CD4-positive, CD25-positive, alpha-beta regulatory T cell (primary cell): ENCODE results near the gene MYO7A. TPM values are rescaled to one million over a fixed set of nuclear protein-coding genes. Genes with fewer than 3 reads are reported as not detected.
A peak's percentile ranks its signal among the peaks of the same experiment; 100 is the strongest.

Experiments used
- ATAC-seq, 2 donors: fragments of 150-1000 bp; cut with Tn5 transposase; one replicate each; pipeline ENCODE4 v1.10.0; 2021; ENCODE audit warnings: low read depth in 2 of 2, moderate number of reproducible peaks in 2 of 2, moderate library complexity in 1 of 2
- DNase-seq, 3 donors: peaks; one replicate each; pipeline versions ENCODE4 v3.0.0 to v3.0.0-alpha.2; 2012 to 2022; ENCODE audit warnings: mixed read lengths in 1 of 3
- H3K27ac ChIP-seq: one replicate; pipeline ENCODE4 v1.7.0; 2013; ENCODE audit warnings: mild to moderate bottlenecking, low read length; ENCODE audit not compliant: insufficient read depth, poor library complexity, severe bottlenecking
- H3K27me3 ChIP-seq: one replicate; pipeline ENCODE4 v1.7.0; 2013; ENCODE audit warnings: low read length; ENCODE audit not compliant: control insufficient read depth, insufficient read depth
- H3K36me3 ChIP-seq: one replicate; pipeline ENCODE4 v1.7.0; 2013; ENCODE audit warnings: mild to moderate bottlenecking, low read length, moderate library complexity; ENCODE audit not compliant: control insufficient read depth, insufficient read depth
- H3K4me1 ChIP-seq: 2 replicates; pipeline ENCODE4 v1.7.0; 2013; ENCODE audit warnings: mild to moderate bottlenecking, low read length; ENCODE audit not compliant: insufficient read depth, control insufficient read depth, poor library complexity, severe bottlenecking
- H3K4me3 ChIP-seq: one replicate; pipeline ENCODE4 v1.7.0; 2013; ENCODE audit warnings: low read depth, mild to moderate bottlenecking, low read length, moderate library complexity
- H3K9me3 ChIP-seq, 2 experiments: 1 replicate in 1 of 2; 2 replicates in 1 of 2; pipeline ENCODE4 v1.7.0; 2013; ENCODE audit warnings: low read length in 2 of 2, mild to moderate bottlenecking in 1 of 2, moderate library complexity in 1 of 2; ENCODE audit not compliant: control insufficient read depth in 2 of 2
- H3K27ac Mint-ChIP-seq, 3 donors: one replicate each; pipeline ENCODE4 v1.8.0; 2020 to 2022; ENCODE audit warnings: mild to moderate bottlenecking in 3 of 3, mixed read lengths in 3 of 3, moderate library complexity in 2 of 3
- H3K27me3 Mint-ChIP-seq: one replicate; pipeline ENCODE4 v1.8.0; 2022; ENCODE audit warnings: mild to moderate bottlenecking, mixed read lengths
- H3K36me3 Mint-ChIP-seq: one replicate; pipeline ENCODE4 v1.8.0; 2020; ENCODE audit warnings: mixed read lengths
- H3K4me1 Mint-ChIP-seq, 4 donors: one replicate each; pipeline ENCODE4 v1.8.0; 2020 to 2022; ENCODE audit warnings: mixed read lengths in 4 of 4, mild to moderate bottlenecking in 1 of 4
- H3K4me3 Mint-ChIP-seq, 4 donors: one replicate each; pipeline ENCODE4 v1.8.0; 2020 to 2022; ENCODE audit warnings: mild to moderate bottlenecking in 4 of 4, mixed read lengths in 4 of 4, moderate library complexity in 3 of 4
- H3K9me3 Mint-ChIP-seq, 7 donors: one replicate each; pipeline ENCODE4 v1.8.0; 2020 to 2022; ENCODE audit warnings: mixed read lengths in 7 of 7, mild to moderate bottlenecking in 3 of 7, moderate library complexity in 2 of 7
- polyA plus RNA-seq, 4 donors: library from polyadenylated mRNA; unstranded; fragments of 300-500 nt; fragmentation: Illumina TruSeq; gene quantifications; one replicate each; pipeline ENCODE4 v1.2.3, GENCODE V29; 2021
- total RNA-seq: library from RNA; stranded (reverse); gene quantifications from one replicate; pipeline ENCODE4 v1.2.3, GENCODE V29; 2022

Gene MYO7A
- total and polyA plus RNA-seq, 5 donors from 2014 or later, result 0.12 to 0.84 (median 0.18) TPM; not detected in 1

GRCh38 chr11:77142091-77142975, 14.3 kb downstream of the MYO7A start:
- no peaks in the 10 kb centered on the region for H3K36me3 Mint-ChIP-seq
- peaks cover 6% of the 10 kb centered on the region for H3K4me1 ChIP-seq
- peak in 1 of 3 donors; percentile 20 for DNase-seq
- no peaks in the 10 kb centered on the region for H3K9me3 ChIP-seq
- no peak overlapping the region for H3K27ac ChIP-seq
- H3K4me1 Mint-ChIP-seq, result peaks cover 4 to 18% (median 7%) of the 10 kb centered on the region in 4 donors
- no peak overlapping the region for H3K4me3 Mint-ChIP-seq
- H3K9me3 Mint-ChIP-seq, result no peaks in the 10 kb centered on the region
- peak; percentile 27 to 56 for ATAC-seq
- no peak overlapping the region for H3K4me3 ChIP-seq
- H3K27me3 ChIP-seq, result no peaks in the 10 kb centered on the region
- H3K36me3 ChIP-seq, result no peaks in the 10 kb centered on the region
- peak overlapping the region in 1 of 3 donors; percentile 8 for H3K27ac Mint-ChIP-seq
- H3K27me3 Mint-ChIP-seq, result peaks cover 8% of the 10 kb centered on the region

- Mint-ChIP-seq H3K27ac (peak overlapping the region; percentile 2 to 74 (median 54)), H3K4me1 (peaks cover 6 to 28% (median 11%) of the 10 kb centered on the region in 4 donors), H3K4me3 (no peak overlapping the region), H3K27me3 (peaks cover 8% of the 10 kb centered on the region), H3K9me3 (no peaks in the 10 kb centered on the region), H3K36me3 (no peaks in the 10 kb centered on the region)
- no peak overlapping the region for H3K27ac ChIP-seq
- no peak overlapping the region for H3K4me3 ChIP-seq
- H3K36me3 ChIP-seq, result no peaks in the 10 kb centered on the region
- no peak for ATAC-seq
- no peaks in the 10 kb centered on the region for H3K9me3 ChIP-seq
- peaks cover 12% of the 10 kb centered on the region for H3K4me1 ChIP-seq
- DNase-seq, result no peak
- no peaks in the 10 kb centered on the region for H3K27me3 ChIP-seq
Measured at GRCh38 chr11:77143405-77144020, 15.5 kb downstream of the MYO7A start.

DNA sequence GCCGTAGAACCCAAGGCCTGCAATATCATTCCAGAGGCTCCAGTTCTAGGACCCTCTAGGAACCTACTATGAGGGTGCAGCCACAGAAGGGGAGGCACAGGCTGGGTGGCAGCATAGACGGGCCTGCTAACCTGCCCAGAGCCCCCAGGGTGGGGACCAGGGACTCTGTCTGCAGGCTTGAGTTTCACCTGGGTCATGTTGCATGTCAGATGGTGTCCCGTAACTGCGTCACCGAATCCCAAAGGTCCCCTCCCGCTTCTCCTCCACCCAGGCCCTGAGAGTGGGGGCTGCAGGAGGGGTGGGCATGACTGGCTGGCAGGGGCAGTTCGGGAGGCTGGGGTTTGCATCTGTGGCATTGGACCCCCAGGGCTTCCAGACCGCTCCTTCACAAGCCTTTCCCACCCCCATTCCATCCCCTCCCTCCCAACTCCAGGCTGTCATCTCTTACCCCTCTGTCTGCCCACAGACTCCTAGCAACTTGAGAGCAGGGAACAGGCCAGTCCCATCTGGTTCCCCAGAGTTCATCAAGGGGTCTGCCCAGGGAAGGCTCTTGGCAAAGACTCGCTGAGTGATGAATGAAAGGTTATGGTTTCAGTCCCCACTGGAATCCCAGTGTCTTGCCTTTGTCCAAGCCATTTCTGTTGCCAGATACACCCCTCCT, 16.3 kb downstream of the MYO7A start:
- Mint-ChIP-seq H3K27ac (no peak overlapping the region), H3K27me3 (peaks cover 1% of the 10 kb centered on the region)
- H3K4me1 ChIP-seq, result peaks cover 13% of the 10 kb centered on the region

DNA sequence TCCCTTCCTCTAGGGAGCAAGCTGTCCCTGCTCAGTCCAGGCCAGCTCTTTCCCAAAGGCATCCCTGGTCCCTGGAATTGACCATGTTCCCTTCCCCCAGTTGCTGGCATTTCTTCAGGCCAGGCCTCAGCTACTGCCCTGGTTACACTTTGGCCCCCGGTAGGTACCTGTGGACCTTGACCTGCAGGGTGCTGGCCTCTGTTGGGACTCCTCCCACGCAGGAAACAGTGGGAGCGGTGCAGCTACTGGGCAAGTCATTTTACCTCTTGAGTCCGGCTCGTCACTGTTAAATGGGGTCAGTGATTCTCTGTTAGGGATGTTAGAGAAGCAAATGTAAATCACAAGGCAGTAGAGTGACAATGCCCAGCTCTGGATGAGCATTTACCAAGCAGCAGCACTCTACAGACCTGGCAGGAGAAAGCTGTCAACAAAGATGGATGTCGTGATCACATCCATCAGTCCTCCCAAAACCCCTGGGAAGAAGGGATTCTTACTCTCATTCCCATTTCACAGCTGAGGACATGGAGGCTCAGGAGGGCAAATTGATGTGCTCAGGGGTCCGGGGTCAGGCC, 16.9 kb downstream of the MYO7A start:
- Histone ChIP-seq H3K4me1 (peaks cover 13% of the 10 kb centered on the region), H3K4me3 (no peak overlapping the region), H3K36me3 (no peaks in the 10 kb centered on the region), H3K9me3 (no peaks in the 10 kb centered on the region), H3K27ac (no peak overlapping the region), H3K27me3 (no peaks in the 10 kb centered on the region)
- no peak for ATAC-seq
- Mint-ChIP-seq H3K4me1 (peaks cover 6 to 29% (median 11%) of the 10 kb centered on the region in 4 donors), H3K4me3 (peak overlapping the region in 1 of 4 donors; percentile 44), H3K36me3 (no peaks in the 10 kb centered on the region), H3K27ac (no peak overlapping the region), H3K9me3 (no peaks in the 10 kb centered on the region), H3K27me3 (no peaks in the 10 kb centered on the region)
- DNase-seq, result no peak

More for the DNA sequence above, 16.3 kb downstream of the MYO7A start:
- Histone ChIP-seq H3K36me3 (no peaks in the 10 kb centered on the region), H3K9me3 (no peaks in the 10 kb centered on the region), H3K27ac (no peak overlapping the region), H3K4me3 (no peak overlapping the region), H3K27me3 (no peaks in the 10 kb centered on the region)
- no peak for DNase-seq
- Mint-ChIP-seq H3K9me3 (no peaks in the 10 kb centered on the region), H3K4me1 (peaks cover 6 to 29% (median 11%) of the 10 kb centered on the region in 4 donors), H3K4me3 (no peak overlapping the region), H3K36me3 (no peaks in the 10 kb centered on the region)
- no peak for ATAC-seq

- Histone ChIP-seq H3K27me3 (no peaks in the 10 kb centered on the region), H3K9me3 (no peaks in the 10 kb centered on the region), H3K27ac (no peak overlapping the region), H3K4me1 (peaks cover 16% of the 10 kb centered on the region), H3K4me3 (no peak overlapping the region), H3K36me3 (no peaks in the 10 kb centered on the region)
- H3K9me3 Mint-ChIP-seq, result no peaks in the 10 kb centered on the region
- H3K27me3 Mint-ChIP-seq, result no peaks in the 10 kb centered on the region
- H3K4me1 Mint-ChIP-seq, result peaks cover 6 to 32% (median 13%) of the 10 kb centered on the region in 4 donors
- H3K36me3 Mint-ChIP-seq, result no peaks in the 10 kb centered on the region
- DNase-seq, result no peak
- H3K27ac Mint-ChIP-seq, result peak overlapping the region in 2 of 3 donors; percentile 3 to 47
- no peak for ATAC-seq
- H3K4me3 Mint-ChIP-seq, result peak overlapping the region in 2 of 4 donors; percentile 20 to 43
Measured at GRCh38 chr11:77146261-77147035, 18.4 kb downstream of the MYO7A start.

DNA sequence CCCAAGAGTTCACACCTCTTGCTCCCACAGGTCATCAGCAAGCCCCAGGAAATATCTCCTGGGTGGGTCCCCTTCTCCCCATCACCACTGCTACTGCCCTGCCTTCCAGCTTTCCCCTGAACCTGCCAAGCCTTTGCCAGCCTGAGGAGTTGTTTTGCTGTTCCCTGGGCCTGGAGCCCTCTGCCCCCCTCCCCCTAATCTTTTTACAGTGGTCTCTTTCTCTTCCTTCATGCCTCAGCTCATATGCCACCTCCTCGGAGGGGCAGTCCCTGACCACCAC, 18.9 kb downstream of the MYO7A start:
- Mint-ChIP-seq H3K9me3 (no peaks in the 10 kb centered on the region), H3K27ac (peak overlapping the region in 2 of 3 donors; percentile 3 to 47), H3K27me3 (no peaks in the 10 kb centered on the region), H3K4me1 (peaks cover 2 to 36% (median 15%) of the 10 kb centered on the region in 4 donors), H3K36me3 (no peaks in the 10 kb centered on the region), H3K4me3 (peak overlapping the region in 3 of 4 donors; percentile 20 to 62 (median 43))
- Histone ChIP-seq H3K36me3 (no peaks in the 10 kb centered on the region), H3K9me3 (no peaks in the 10 kb centered on the region), H3K27ac (no peak overlapping the region), H3K4me3 (no peak overlapping the region), H3K27me3 (no peaks in the 10 kb centered on the region), H3K4me1 (peaks cover 20% of the 10 kb centered on the region)
- ATAC-seq, result no peak
- DNase-seq, result no peak
